GM21381 (cell line): Measurements from ENCODE around the gene CCDC59.

Experiments used
- ATAC-seq: cut with Tn5 transposase; IDR thresholded peaks from one replicate; pipeline ENCODE4 v1.9.1; 2021; ENCODE audit warnings: mild to moderate bottlenecking, moderate library complexity; ENCODE audit not compliant: unreplicated experiment

The CCDC59 gene

DNA sequence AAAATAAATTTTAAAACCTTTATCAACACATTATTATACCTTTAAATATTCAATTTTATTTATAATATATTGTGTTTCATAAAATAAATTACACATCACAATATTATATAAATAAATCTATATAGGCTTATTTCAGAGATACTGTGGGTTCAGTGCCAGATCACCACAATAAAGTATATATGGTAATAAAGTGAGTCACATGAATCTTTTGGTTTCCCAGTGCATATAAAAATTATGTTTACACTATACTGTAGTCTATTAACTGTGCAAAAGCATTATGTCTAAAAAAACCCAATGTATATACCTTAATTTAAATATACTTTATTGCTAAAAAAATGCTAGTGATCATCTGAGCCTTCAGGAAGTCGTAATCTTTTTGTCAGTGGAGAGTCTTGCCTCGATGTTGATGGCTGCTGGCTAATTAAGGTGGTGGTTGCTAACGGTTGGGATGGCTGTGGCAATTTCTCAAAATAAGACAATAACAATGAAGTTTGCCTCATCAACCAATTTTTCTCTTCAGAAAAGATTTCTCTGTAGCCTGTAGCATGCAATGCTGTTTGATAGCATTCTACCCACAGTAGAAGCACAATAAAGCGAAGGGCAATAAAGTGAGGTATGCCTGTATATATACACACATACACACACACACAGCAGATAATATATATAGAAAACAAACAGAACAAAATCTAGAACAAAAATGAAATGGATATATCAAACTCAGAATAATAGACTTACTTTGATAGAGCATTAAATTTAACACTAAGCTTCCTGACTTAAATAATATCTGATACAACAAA lies 32.4 kb downstream of the CCDC59 start:
- ATAC-seq, result no peak

DNA sequence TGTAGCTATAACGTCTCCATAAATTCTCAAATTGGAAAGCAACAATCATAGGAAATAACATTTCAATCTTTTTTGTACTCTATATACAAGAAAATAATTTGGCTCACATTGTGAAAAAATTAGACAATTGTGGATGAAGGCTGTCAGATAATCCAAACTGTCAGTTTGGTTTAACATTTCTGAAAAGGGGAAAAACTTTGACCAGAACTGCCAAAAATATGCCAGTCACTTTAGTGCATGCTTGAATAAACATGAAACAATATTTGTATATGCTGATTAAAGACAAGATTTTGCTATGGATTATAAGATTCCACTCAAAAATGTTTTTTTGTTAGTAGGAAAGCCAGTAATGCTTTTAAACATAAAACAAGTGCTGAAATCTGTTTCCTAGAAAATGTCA lies 38.9 kb downstream of the CCDC59 start:
- ATAC-seq, result no peak

DNA sequence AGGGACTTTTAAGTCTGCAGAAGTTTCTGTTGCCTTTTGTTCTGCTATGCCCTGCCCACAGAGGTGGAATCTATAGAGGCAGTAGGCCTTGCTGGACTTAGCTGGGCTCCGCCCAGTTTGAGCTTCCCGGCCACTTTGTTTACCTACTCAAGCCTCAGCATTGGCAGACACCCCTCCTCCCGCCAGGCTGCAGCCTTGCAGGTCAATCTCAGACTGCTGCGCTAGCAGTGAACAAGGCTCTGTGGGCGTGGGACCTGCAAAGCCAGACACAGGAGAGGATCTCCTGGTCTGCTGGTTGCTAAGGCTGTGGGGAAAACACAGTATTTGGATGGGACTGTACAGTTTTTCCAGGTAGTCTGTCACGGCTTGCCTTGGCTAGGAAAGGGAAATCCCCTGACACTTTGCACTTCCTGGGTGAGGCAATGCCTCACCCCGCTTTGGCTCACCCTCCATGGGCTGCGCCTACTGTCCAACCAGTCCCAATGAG lies 43.7 kb downstream of the CCDC59 start:
- no peak for ATAC-seq
